ENCODE measurements around the gene FRAT1.

Gene FRAT1

GRCh38 chr10:97332591-97333350 lies 13.7 kb downstream of the FRAT1 start:
- TF ChIP-seq CREB5 (CRISPR knock-in tag; IDR thresholded peaks at IDR 0.05; ENCODE audit: low read depth), result no peak
- no peak for TF ChIP-seq ZFP30 (CRISPR knock-in tag; IDR thresholded peaks at IDR 0.05)
- TF ChIP-seq OSR1 (CRISPR knock-in tag; IDR thresholded peaks at IDR 0.05), result no peak
- TF ChIP-seq ARNTL (CRISPR knock-in tag; IDR thresholded peaks at IDR 0.05; ENCODE audit: borderline replicate concordance, low read depth), result no peak
- TF ChIP-seq ZFP3 (CRISPR knock-in tag; IDR thresholded peaks at IDR 0.05), result no peak
- no peak for TF ChIP-seq TSHZ2 (CRISPR knock-in tag; IDR thresholded peaks at IDR 0.05)
- no peak for TF ChIP-seq ZC3H10 (CRISPR knock-in tag; IDR thresholded peaks at IDR 0.05)
- TF ChIP-seq, protein P1, sequence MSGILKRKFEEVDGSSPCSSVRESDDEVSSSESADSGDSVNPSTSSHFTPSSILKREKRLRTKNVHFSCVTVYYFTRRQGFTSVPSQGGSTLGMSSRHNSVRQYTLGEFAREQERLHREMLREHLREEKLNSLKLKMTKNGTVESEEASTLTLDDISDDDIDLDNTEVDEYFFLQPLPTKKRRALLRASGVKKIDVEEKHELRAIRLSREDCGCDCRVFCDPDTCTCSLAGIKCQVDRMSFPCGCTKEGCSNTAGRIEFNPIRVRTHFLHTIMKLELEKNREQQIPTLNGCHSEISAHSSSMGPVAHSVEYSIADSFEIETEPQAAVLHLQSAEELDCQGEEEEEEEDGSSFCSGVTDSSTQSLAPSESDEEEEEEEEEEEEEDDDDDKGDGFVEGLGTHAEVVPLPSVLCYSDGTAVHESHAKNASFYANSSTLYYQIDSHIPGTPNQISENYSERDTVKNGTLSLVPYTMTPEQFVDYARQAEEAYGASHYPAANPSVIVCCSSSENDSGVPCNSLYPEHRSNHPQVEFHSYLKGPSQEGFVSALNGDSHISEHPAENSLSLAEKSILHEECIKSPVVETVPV (CRISPR knock-in tag; IDR thresholded peaks at IDR 0.05), result no peak
- no peak for TF ChIP-seq ZNF8 (CRISPR knock-in tag; IDR thresholded peaks at IDR 0.05)
- no peak for TF ChIP-seq PATZ1 (CRISPR knock-in tag; IDR thresholded peaks at IDR 0.05; ENCODE audit: borderline replicate concordance)
- no peak for TF ChIP-seq CSDC2 (CRISPR knock-in tag; IDR thresholded peaks at IDR 0.05)
- TF ChIP-seq, protein P2, sequence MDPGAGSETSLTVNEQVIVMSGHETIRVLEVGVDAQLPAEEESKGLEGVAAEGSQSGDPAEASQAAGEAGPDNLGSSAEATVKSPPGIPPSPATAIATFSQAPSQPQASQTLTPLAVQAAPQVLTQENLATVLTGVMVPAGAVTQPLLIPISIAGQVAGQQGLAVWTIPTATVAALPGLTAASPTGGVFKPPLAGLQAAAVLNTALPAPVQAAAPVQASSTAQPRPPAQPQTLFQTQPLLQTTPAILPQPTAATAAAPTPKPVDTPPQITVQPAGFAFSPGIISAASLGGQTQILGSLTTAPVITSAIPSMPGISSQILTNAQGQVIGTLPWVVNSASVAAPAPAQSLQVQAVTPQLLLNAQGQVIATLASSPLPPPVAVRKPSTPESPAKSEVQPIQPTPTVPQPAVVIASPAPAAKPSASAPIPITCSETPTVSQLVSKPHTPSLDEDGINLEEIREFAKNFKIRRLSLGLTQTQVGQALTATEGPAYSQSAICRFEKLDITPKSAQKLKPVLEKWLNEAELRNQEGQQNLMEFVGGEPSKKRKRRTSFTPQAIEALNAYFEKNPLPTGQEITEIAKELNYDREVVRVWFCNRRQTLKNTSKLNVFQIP (CRISPR knock-in tag; IDR thresholded peaks at IDR 0.05; ENCODE audit: borderline replicate concordance, low read depth), result no peak
- no peak for TF ChIP-seq ESRRG (CRISPR knock-in tag; IDR thresholded peaks at IDR 0.05)
- no peak for TF ChIP-seq ISL1 (CRISPR knock-in tag; IDR thresholded peaks at IDR 0.05)
- TF ChIP-seq PPARA (CRISPR knock-in tag; IDR thresholded peaks at IDR 0.05; ENCODE audit: borderline replicate concordance), result no peak
- TF ChIP-seq TCF4 (CRISPR knock-in tag; IDR thresholded peaks at IDR 0.05; ENCODE audit: borderline replicate concordance), result no peak
- no peak for TF ChIP-seq TOX (CRISPR knock-in tag; IDR thresholded peaks at IDR 0.05; ENCODE audit: borderline replicate concordance)
- ATAC-seq, result peak; percentile 7; the same call in 2 of the 3 replicates

- ATAC-seq, result peak; percentile 36
- TF ChIP-seq, protein P1 (CRISPR knock-in tag; IDR thresholded peaks at IDR 0.05), result no peak
- TF ChIP-seq ZNF8 (CRISPR knock-in tag; IDR thresholded peaks at IDR 0.05), result no peak
- TF ChIP-seq TCF4 (CRISPR knock-in tag; IDR thresholded peaks at IDR 0.05; ENCODE audit: borderline replicate concordance), result no peak
- TF ChIP-seq ZFP3 (CRISPR knock-in tag; IDR thresholded peaks at IDR 0.05), result no peak
- TF ChIP-seq ZNF70 (CRISPR knock-in tag; IDR thresholded peaks at IDR 0.05), result no peak
- TF ChIP-seq, protein P2 (CRISPR knock-in tag; IDR thresholded peaks at IDR 0.05; ENCODE audit: borderline replicate concordance, low read depth), result no peak
- no peak for TF ChIP-seq ZFP30 (CRISPR knock-in tag; IDR thresholded peaks at IDR 0.05)
- TF ChIP-seq GLIS3 (CRISPR knock-in tag; IDR thresholded peaks at IDR 0.05), result no peak
- TF ChIP-seq SNAI2 (CRISPR knock-in tag; IDR thresholded peaks at IDR 0.05), result no peak
- no peak for TF ChIP-seq BACH2 (CRISPR knock-in tag; IDR thresholded peaks at IDR 0.05; ENCODE audit: borderline replicate concordance)
- TF ChIP-seq ISL1 (CRISPR knock-in tag; IDR thresholded peaks at IDR 0.05), result no peak
- TF ChIP-seq CSDC2 (CRISPR knock-in tag; IDR thresholded peaks at IDR 0.05), result no peak
- TF ChIP-seq CREB5 (CRISPR knock-in tag; IDR thresholded peaks at IDR 0.05; ENCODE audit: low read depth), result no peak
- no peak for TF ChIP-seq ARNTL (CRISPR knock-in tag; IDR thresholded peaks at IDR 0.05; ENCODE audit: borderline replicate concordance, low read depth)
- no peak for TF ChIP-seq ZNF565 (CRISPR knock-in tag; conservative IDR thresholded peaks at IDR 0.05; ENCODE audit: low read depth)
Observed at GRCh38 chr10:97333351-97333600, 14.2 kb downstream of the FRAT1 start.

All from SK-N-SH treated with all-trans-retinoic acid at 6 μM for 48 hours (cell line).